Lung (tissue), 12 donors: ENCODE measurements around the gene CCDC27. TPM values are rescaled to one million over a fixed set of nuclear protein-coding genes. Genes with fewer than 3 reads are reported as not detected.
"Not testable (repeated sequence)": the region's sequence is repeated elsewhere in the genome, so short reads cannot be mapped to it uniquely, and the experiment has no call there.

Source experiments
- ATAC-seq: fragments of 200-7000 bp; cut with Tn5 transposase; one replicate; pipeline ENCODE4 v1.9.1; 2020; ENCODE audit warnings: moderate number of reproducible peaks; ENCODE audit not compliant: insufficient read depth, low FRiP score
- DNase-seq, 3 donors: peaks; one replicate each; pipeline ENCODE4 v3.0.0-alpha.2; 2013 to 2017
- H3K27ac ChIP-seq, 2 donors: one replicate each; pipeline ENCODE4 v1.5.1; 2013; ENCODE audit warnings: mild to moderate bottlenecking in 2 of 2, moderate library complexity in 2 of 2, control low read depth in 1 of 2, inconsistent platforms in 1 of 2, low read depth in 1 of 2, low read length in 1 of 2
- H3K27me3 ChIP-seq, 3 donors: one replicate each; pipeline ENCODE4 v1.5.1; 2013; ENCODE audit warnings: low read length in 2 of 3; ENCODE audit not compliant: control insufficient read depth in 3 of 3, insufficient read depth in 3 of 3
- H3K36me3 ChIP-seq, 4 donors: one replicate each; pipeline ENCODE4 v1.5.1; 2013; ENCODE audit warnings: low read length in 4 of 4, mild to moderate bottlenecking in 1 of 4, moderate library complexity in 1 of 4; ENCODE audit not compliant: control insufficient read depth in 4 of 4, insufficient read depth in 4 of 4
- H3K4me1 ChIP-seq, 5 donors: one replicate each; pipeline ENCODE4 v1.5.1; 2013; ENCODE audit warnings: low read length in 5 of 5, mild to moderate bottlenecking in 2 of 5, moderate library complexity in 1 of 5; ENCODE audit not compliant: control insufficient read depth in 5 of 5, insufficient read depth in 5 of 5
- H3K4me3 ChIP-seq: one replicate; pipeline ENCODE4 v1.5.1; 2013; ENCODE audit warnings: mild to moderate bottlenecking, control low read depth, moderate library complexity
- H3K9ac ChIP-seq, 2 donors: one replicate each; pipeline ENCODE4 v1.5.1; 2013; ENCODE audit warnings: low read length in 2 of 2, control low read depth in 1 of 2; ENCODE audit not compliant: insufficient read depth in 1 of 2
- H3K9me3 ChIP-seq, 4 donors: one replicate each; pipeline ENCODE4 v1.5.1; 2013; ENCODE audit warnings: low read length in 3 of 4, mild to moderate bottlenecking in 1 of 4, moderate library complexity in 1 of 4; ENCODE audit not compliant: control insufficient read depth in 4 of 4, insufficient read depth in 3 of 4
- WGBS, 2 donors: extraction: QIAGEN DNeasy Blood & Tissue Kit; methylation state at CpG; one replicate each; pipeline ENCODE4 v1.1.7; 2013; 5-methylcytosine and 5-hydroxymethylcytosine counted together
- polyA plus RNA-seq, 2 donors: library from polyadenylated mRNA; stranded (reverse); fragments of 200-250 nt; gene quantifications; one replicate each; pipeline ENCODE4 v1.2.1, GENCODE V29; 2013
- total RNA-seq, 2 donors: library from RNA; depleted of rRNA in 1 of 2; stranded (reverse); fragments of >200 nt in 1 of 2; gene quantifications; one replicate each; pipeline ENCODE4 v1.2.1, GENCODE V29; 2014 to 2021
- TF ChIP-seq, protein P1 (sequence below): IDR thresholded peaks from 2 replicates; pipeline ENCODE4 v1.5.1; 2012; ENCODE audit warnings: mild to moderate bottlenecking; ENCODE audit errors: control extremely low read depth, extremely low read depth
- donor health status: control.
- donor health status: control.
- donor health status: Bipolar disorder and iron deficiency.
- donor health status: healthy.
- donor health status: DM: yes; HTN: yes; CAD: no.

The CCDC27 gene
- total and polyA plus RNA-seq, 4 donors, result not detected

DNA sequence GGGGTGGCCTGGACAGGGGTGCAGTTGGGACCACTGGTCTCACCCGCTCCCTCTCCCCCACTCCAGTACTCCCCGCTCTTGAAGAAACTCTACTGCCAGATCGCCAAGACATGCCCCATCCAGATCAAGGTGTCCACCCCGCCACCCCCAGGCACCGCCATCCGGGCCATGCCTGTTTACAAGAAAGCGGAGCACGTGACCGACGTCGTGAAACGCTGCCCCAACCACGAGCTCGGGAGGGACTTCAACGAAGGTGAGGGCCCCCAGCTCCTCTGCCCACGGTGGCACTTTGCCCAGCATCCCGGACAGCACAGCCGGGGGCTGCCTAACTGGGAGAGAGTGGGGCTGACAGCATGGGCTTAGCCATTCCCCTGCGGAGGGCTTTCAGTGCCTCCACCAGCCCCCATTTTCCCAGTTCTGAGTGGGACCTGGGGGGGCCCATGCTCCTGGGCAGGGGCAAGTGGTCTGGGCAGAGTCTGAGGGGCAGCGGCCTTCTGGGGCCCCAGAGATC lies 30.2 kb upstream of the CCDC27 start:
- TF ChIP-seq, protein P1, sequence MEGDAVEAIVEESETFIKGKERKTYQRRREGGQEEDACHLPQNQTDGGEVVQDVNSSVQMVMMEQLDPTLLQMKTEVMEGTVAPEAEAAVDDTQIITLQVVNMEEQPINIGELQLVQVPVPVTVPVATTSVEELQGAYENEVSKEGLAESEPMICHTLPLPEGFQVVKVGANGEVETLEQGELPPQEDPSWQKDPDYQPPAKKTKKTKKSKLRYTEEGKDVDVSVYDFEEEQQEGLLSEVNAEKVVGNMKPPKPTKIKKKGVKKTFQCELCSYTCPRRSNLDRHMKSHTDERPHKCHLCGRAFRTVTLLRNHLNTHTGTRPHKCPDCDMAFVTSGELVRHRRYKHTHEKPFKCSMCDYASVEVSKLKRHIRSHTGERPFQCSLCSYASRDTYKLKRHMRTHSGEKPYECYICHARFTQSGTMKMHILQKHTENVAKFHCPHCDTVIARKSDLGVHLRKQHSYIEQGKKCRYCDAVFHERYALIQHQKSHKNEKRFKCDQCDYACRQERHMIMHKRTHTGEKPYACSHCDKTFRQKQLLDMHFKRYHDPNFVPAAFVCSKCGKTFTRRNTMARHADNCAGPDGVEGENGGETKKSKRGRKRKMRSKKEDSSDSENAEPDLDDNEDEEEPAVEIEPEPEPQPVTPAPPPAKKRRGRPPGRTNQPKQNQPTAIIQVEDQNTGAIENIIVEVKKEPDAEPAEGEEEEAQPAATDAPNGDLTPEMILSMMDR, result no peak
- Histone ChIP-seq H3K9ac (no peak overlapping the region), H3K27ac (no peak overlapping the region), H3K4me1 (peaks cover 0 to 10% (median 0%) of the 10 kb centered on the region in 5 donors), H3K4me3 (no peak overlapping the region), H3K27me3 (no peaks in the 10 kb centered on the region), H3K9me3 (no peaks in the 10 kb centered on the region), H3K36me3 (no peaks in the 10 kb centered on the region)
- DNase-seq (no peak), ATAC-seq (no peak)
- 73 to 82% methylated on average over 19 to 20 of the region's 20 CpGs for WGBS, 2 donors

DNA sequence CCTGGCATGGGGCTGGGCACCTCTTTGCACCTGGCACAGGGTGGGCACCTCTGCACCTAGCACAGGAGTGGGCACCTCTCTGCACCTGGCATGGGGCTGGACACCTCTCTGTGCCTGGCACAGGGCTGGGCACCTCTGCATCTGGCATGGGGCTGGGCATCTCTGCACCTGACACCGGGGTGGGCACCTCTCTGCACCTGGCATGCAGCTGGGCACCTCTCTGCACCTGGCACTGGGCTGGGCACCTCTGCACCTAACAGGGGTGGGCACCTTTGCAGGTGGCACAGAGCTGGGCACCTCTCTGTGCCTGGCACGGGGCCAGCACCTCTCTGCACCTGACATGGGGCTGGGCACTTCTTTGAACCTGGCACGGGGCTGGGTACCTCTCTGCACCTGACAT lies 29.4 kb upstream of the CCDC27 start:
- H3K36me3 ChIP-seq, result no peaks in the 10 kb centered on the region
- no peak overlapping the region for H3K9ac ChIP-seq
- no peak for ATAC-seq
- H3K9me3 ChIP-seq, result no peaks in the 10 kb centered on the region
- no peak for DNase-seq
- no peak overlapping the region for H3K4me3 ChIP-seq
- TF ChIP-seq, protein P1, result no peak
- H3K27ac ChIP-seq, result no peak overlapping the region
- peaks cover 0 to 10% (median 0%) of the 10 kb centered on the region in 5 donors for H3K4me1 ChIP-seq
- WGBS, 2 donors, result 66 to 77% methylated on average over 3 of the region's 3 CpGs
- no peaks in the 10 kb centered on the region for H3K27me3 ChIP-seq

DNA sequence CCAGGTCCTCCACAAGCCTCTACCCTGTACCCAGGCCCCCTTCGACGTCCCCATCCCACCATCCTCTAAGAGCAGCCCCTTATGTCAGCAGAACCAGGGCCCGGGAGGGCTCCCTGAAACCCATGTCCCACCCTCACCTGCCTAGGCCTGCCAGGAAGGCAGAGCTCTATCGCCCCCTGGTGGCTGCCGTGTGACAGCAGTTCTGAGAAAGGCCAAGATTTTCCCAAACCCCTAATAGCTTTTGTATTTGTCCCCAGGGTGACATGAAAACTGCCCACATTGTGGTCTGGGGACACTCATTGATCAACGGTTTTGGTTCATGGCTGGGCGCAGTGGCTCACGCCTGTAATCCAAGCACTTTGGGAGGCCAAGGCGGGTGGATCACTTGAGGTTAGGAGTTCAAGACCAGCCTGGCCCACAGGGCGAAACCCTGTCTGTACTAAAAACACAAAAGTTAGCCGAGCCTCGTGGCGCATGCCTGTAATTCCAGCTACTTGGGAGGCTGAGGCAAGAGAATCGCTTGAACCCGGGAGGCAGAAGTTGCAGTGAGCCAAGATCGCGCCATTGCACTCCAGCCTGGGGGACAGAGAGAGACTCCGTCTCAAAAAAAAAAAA lies 27.7 kb upstream of the CCDC27 start:
- not testable (repeated sequence) for H3K27me3 ChIP-seq, H3K4me1 ChIP-seq, H3K9me3 ChIP-seq, H3K36me3 ChIP-seq, ATAC-seq, H3K4me3 ChIP-seq, H3K27ac ChIP-seq
- TF ChIP-seq, protein P1, result peak; percentile 79
- 42% methylated on average over 18 of the region's 18 CpGs for WGBS, 2 donors
- peak; percentile 64 to 78 (median 74) for DNase-seq
- H3K9ac ChIP-seq, result peak overlapping the region in 1 of 2 donors; percentile 28
